ENCODE measurements around the gene NDUFB5. TPM values are rescaled to one million over a fixed set of nuclear protein-coding genes. Genes with fewer than 3 reads are reported as not detected.

The NDUFB5 gene
- total RNA-seq, 1 donor from 2014 or later = 79.6 TPM

DNA sequence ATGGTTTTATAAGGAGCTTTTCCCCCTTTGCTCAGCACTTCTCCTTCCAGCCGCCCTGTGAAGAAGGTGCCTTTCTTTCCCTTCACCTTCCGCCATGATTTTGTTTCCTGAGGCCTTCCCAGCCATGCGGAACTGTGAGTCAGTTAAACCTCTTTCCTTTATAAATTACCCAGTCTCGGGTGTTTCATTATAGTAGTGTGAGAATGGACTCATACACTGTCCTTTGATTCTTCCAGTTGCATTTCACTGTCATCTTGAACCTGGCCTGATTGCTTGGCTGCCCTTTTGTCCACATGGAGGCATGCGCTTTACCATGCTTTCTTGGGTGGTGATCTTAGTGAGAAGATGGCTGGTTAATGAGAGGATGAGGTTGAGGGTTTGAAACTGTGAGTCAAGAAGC lies 71.5 kb downstream of the NDUFB5 start:
- no peak for DNase-seq (ENCODE audit: extremely low read depth, low read depth, low spot score)

Other genes starting within 250 kb of the NDUFB5 start
- 28.5 and 39.5 TPM in 2 replicates for gene GNB4, start 153.3 kb upstream of the NDUFB5 start, total RNA-seq
- 65.3 and 96.9 TPM in 2 replicates for gene ACTL6A, start 41.9 kb upstream of the NDUFB5 start, total RNA-seq
- gene MRPL47, start 156 bp upstream of the NDUFB5 start, total RNA-seq = 28.1 and 33.9 TPM in 2 replicates
- 10.7 and 23.3 TPM in 2 replicates for gene USP13, start 48.2 kb downstream of the NDUFB5 start, total RNA-seq